GM12865 (cell line): ENCODE results near the gene TPM3.

Experiments used
- DNase-seq: peaks from one replicate; pipeline ENCODE4 v3.0.0; 2010; ENCODE audit warnings: low read depth
- H3K4me3 ChIP-seq: 2 replicates; pipeline ENCODE4 v1.5.1; 2011; ENCODE audit warnings: mild to moderate bottlenecking, low read depth, low read length, control low read depth
- CTCF ChIP-seq: IDR thresholded peaks from 2 replicates; pipeline ENCODE4 v1.5.1; 2011; ENCODE audit warnings: low read length, control low read depth, low read depth, inconsistent platforms; ENCODE audit not compliant: insufficient read depth; ENCODE audit errors: missing control alignments

Gene TPM3

GRCh38 chr1:154159554-154159953 is 32.3 kb downstream of the TPM3 start:
- no peak overlapping the region for H3K4me3 ChIP-seq

GRCh38 chr1:154158307-154159125 is 33.4 kb downstream of the TPM3 start:
- no peak overlapping the region for H3K4me3 ChIP-seq
- TF ChIP-seq CTCF = no peak
- DNase-seq = peak; percentile 51

More at GRCh38 chr1:154159554-154159953, 32.3 kb downstream of the TPM3 start:
- DNase-seq = no peak
- no peak for TF ChIP-seq CTCF

GRCh38 chr1:154157520-154158306 is 34.2 kb downstream of the TPM3 start:
- no peak overlapping the region for H3K4me3 ChIP-seq
- TF ChIP-seq CTCF = no peak
- peak; percentile 88 for DNase-seq

GRCh38 chr1:154155251-154155650 is 36.6 kb downstream of the TPM3 start:
- DNase-seq = no peak
- no peak for TF ChIP-seq CTCF
- H3K4me3 ChIP-seq = no peak overlapping the region

- H3K4me3 ChIP-seq = no peak within 1 kb of the TSS
- no peak for TF ChIP-seq CTCF
- no peak for DNase-seq
Observed at GRCh38 chr1:154154534-154155191, 37.2 kb downstream of the TPM3 start, which contains the start of gene NUP210L. TSS of gene NUP210L (minus strand) at chr1:154155073.

GRCh38 chr1:154154053-154154452 is 37.8 kb downstream of the TPM3 start:
- DNase-seq = no peak
- no peak overlapping the region for H3K4me3 ChIP-seq

More at GRCh38 chr1:154154053-154154452, 37.8 kb downstream of the TPM3 start:
- no peak for TF ChIP-seq CTCF
